Raji (cell line): Measurements from ENCODE around the gene ENGASE.

Experiments used
- POLR2A ChIP-seq: IDR thresholded peaks from 2 replicates; pipeline ENCODE4 v1.6.1; 2011; ENCODE audit warnings: low read depth, low read length, control low read depth; ENCODE audit not compliant: insufficient read depth

The ENGASE gene

DNA sequence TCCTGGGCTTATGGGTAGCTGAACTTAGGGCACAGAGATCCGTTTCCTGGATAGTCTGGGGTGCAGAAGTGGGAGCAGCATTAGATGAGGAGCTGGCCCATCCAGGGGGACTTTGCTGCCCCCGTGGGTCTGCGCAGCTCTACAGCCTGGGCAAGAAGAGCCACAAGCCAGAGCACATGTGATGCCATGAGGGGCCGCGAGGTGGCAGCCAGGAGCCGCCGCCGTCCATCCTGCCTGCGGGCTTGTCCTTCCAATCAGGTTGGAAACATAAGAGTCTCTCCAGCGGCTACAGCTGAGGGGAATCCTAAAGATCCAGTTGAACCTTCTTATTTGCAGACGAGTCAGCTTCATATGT is 28.8 kb upstream of the ENGASE start:
- no peak for TF ChIP-seq POLR2A

DNA sequence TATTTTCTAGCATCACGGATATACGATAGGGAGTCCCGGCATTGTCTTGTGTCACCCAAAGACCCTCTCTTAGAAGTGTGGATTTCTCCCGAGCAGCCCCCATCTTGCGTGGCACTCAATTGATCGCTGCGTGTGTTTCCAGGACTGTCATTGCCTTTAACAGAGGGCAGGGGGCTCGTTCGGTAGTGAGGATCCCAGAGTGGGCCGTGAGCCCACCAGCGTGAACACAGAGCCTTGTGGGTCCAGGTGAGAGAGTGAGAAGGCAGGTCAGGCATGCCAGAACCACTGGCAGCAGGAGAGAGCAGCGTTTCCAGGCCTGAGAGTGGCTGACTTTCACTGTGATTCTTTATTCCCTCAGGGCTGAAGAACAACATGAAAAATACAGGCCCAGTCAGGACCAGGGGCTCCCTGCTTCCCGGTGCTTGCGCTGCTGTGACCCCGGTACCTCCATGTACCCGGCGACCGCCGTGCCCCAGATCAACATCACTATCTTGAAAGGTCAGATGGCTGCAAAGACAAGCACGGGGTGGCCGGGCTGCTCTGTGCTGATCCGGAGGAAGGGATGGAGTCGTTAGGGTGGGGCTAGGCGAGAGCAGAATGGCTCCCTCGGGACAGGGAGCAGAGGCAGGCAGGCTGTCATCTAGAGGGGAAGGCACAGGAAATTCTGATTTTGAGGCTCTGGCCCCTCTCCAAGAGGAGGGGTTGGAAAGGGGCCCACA is 28.3 kb upstream of the ENGASE start:
- no peak for TF ChIP-seq POLR2A

DNA sequence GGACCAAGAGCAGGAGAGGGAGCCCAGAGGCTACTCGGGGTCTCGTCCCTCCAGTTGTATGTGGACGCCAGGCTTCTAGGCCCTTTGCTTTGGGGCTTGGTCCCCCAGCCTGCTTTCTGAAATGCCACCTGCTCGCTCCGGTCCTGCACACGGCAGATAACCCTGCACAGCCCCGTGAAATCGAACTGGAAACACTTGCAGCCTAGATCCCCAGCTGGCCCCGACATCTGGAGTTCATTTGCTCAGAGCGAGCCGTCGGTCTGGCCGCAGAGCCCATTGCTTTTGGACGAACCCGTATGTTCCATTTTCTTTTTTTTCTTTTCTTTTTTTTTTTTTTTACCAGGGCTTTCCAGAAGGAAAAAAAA is 27.7 kb upstream of the ENGASE start:
- no peak for TF ChIP-seq POLR2A

DNA sequence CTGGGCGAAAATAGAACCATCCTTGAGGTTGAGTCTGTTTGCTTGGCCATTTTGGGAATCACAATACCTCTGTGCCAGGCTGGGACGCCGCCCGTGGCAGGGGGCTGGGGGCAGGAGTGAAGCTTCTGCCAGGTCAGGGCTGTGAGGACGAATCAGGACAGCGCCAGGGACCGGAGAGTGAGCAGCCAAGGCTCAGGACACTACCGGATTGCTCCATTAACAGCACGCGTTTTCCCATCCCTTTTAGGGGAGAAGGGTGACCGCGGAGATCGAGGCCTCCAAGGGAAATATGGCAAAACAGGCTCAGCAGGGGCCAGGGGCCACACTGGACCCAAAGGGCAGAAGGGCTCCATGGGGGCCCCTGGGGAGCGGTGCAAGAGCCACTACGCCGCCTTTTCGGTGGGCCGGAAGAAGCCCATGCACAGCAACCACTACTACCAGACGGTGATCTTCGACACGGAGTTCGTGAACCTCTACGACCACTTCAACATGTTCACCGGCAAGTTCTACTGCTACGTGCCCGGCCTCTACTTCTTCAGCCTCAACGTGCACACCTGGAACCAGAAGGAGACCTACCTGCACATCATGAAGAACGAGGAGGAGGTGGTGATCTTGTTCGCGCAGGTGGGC is 27.2 kb upstream of the ENGASE start:
- TF ChIP-seq POLR2A = no peak

DNA sequence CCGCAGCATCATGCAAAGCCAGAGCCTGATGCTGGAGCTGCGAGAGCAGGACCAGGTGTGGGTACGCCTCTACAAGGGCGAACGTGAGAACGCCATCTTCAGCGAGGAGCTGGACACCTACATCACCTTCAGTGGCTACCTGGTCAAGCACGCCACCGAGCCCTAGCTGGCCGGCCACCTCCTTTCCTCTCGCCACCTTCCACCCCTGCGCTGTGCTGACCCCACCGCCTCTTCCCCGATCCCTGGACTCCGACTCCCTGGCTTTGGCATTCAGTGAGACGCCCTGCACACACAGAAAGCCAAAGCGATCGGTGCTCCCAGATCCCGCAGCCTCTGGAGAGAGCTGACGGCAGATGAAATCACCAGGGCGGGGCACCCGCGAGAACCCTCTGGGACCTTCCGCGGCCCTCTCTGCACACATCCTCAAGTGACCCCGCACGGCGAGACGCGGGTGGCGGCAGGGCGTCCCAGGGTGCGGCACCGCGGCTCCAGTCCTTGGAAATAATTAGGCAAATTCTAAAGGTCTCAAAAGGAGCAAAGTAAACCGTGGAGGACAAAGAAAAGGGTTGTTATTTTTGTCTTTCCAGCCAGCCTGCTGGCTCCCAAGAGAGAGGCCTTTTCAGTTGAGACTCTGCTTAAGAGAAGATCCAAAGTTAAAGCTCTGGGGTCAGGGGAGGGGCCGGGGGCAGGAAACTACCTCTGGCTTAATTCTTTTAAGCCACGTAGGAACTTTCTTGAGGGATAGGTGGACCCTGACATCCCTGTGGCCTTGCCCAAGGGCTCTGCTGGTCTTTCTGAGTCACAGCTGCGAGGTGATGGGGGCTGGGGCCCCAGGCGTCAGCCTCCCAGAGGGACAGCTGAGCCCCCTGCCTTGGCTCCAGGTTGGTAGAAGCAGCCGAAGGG is 26.4 kb upstream of the ENGASE start:
- TF ChIP-seq POLR2A = no peak

DNA sequence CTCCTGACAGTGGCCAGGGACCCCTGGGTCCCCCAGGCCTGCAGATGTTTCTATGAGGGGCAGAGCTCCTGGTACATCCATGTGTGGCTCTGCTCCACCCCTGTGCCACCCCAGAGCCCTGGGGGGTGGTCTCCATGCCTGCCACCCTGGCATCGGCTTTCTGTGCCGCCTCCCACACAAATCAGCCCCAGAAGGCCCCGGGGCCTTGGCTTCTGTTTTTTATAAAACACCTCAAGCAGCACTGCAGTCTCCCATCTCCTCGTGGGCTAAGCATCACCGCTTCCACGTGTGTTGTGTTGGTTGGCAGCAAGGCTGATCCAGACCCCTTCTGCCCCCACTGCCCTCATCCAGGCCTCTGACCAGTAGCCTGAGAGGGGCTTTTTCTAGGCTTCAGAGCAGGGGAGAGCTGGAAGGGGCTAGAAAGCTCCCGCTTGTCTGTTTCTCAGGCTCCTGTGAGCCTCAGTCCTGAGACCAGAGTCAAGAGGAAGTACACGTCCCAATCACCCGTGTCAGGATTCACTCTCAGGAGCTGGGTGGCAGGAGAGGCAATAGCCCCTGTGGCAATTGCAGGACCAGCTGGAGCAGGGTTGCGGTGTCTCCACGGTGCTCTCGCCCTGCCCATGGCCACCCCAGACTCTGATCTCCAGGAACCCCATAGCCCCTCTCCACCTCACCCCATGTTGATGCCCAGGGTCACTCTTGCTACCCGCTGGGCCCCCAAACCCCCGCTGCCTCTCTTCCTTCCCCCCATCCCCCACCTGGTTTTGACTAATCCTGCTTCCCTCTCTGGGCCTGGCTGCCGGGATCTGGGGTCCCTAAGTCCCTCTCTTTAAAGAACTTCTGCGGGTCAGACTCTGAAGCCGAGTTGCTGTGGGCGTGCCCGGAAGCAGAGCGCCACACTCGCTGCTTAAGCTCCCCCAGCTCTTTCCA is 25.5 kb upstream of the ENGASE start:
- TF ChIP-seq POLR2A = no peak

DNA sequence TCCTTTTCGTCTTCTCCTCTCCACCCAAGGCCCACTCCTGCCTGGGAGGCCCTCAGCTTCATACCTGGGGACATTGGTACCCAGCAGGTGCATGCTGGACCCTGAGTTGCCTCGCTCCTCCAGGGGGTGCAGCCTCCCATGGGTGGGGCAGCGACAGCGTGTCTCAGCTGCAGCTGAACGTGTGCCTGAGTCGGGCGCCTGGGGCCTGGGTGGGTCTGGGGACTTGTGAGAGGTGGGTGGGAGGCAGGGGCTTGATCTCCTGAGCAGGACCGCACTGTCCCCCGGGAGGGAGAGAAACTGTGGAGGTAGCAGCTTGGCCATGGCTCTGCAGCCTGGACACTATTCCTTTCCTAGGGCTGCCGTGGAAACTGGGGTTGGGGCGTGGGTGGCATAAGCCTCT is 24.8 kb upstream of the ENGASE start:
- no peak for TF ChIP-seq POLR2A

DNA sequence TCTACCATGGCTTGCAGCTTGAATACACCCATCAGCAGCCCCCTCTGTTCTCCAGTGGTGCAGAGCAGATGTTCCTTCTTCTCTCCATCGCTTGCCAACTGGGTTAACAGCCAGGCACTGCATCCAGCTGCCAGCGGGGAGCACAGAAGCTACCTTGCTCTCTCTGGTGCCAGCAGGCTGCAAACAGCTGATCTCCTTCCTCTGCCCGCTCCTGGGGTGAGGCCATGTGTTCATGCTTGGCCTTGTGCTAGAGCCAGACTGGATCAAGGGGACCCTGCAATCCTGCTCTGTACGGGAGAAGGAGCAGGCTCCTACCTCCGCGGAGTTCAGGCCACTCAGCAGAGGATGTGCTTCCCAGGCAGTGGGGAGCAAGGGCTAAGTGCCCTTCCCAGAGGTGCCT is 24.1 kb upstream of the ENGASE start:
- TF ChIP-seq POLR2A = no peak

DNA sequence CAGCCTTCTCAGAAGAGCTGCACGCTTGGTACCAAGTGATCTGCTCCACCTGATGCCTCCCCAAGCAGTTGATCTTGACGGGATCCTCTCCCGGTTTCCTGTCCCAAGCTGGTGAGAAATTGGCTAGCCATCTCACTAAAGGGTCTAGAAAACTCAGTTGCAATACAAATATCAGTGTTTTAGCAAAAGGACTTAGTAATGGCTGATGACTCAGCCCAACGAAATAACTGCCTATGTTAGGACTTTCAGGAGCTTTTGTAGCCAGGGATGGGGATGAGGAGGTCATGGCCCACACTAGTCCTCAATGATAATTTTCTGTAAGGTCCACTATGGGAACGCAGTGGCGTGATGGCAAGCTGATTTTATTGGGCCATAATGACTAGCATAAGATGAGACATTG is 23.3 kb upstream of the ENGASE start:
- no peak for TF ChIP-seq POLR2A

DNA sequence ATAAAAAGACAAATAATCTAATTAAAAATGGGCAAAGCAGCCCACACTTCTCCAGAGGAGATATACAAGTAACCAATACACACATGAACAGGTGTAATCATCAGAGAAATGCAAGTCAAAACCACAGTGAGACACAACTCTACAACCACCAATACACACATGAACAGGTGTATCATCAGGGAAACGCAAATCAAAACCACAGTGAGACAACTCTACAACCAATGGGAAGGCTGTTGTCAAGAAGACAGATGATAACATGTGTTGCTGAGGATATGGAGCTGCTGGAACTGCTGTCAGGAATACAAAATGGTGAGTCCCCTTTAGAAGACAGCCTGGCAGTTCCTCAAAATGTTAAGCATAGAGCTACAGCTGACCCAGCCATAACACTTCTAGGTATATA is 22.5 kb upstream of the ENGASE start:
- no peak for TF ChIP-seq POLR2A

DNA sequence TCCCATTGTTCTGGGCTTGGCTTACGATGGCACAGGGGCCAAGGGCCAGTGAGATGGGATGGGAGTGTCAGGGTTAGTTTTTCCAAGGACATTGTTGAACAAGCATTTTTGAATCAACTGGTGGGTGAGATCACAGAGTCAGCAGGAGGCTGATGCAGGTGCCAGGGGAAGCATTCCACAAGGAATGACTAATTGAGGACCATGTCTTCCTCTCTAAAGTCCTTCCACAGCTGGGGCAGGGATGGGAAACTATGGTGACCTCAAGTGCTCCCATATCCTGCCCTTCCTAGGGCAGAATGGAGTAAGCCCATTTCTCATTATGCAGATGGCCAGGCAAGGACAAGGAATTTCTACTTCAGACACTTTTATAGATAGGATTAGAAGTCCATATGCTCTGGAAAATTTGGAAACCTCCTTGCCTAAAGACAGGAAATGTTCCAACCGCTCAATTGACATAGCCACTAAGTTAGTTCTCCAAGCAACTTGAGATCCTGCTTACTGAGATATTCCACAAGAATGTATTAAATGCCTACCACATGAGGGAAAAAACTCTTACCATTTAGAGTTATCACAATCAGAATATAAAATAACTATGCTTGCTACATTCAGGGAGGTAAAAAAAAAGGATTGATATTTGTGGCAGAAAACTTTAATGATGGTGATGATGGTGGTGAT is 21.2 kb upstream of the ENGASE start:
- TF ChIP-seq POLR2A = no peak

DNA sequence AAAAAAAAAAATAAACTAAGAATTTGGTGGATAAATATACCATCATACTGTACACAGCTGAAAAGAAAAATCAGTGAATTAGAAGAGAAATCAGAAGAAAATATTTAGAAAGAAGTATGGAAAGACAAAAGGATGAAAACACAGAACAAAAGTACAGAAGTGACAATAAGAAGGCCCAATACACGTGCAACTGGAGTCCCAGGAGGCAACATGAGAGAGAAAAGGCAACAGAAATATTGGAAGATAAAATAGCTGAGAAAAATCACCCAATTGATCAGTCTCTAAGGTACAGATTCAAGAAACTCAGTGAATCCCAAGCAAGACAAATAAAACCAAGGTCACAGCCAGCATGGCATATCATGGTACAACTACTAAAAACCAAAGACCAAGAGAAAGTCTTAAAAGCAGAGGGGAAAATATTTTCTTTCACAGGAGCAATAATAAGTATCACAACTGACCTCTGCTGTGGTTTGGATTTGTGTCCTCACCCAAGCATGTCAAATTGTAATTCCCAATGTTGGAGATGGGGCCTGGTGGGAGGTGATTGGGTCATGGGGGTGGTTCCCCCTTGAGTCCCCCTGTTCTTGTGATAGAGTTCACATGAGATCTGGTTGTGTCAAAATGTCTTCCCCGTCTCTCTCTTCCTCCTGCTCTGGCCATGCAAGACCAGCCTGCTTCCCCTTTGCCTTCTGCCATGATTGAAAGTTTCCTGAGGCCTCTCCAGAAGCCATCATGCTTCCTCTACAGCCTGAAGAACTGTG is 20.2 kb upstream of the ENGASE start:
- no peak for TF ChIP-seq POLR2A

DNA sequence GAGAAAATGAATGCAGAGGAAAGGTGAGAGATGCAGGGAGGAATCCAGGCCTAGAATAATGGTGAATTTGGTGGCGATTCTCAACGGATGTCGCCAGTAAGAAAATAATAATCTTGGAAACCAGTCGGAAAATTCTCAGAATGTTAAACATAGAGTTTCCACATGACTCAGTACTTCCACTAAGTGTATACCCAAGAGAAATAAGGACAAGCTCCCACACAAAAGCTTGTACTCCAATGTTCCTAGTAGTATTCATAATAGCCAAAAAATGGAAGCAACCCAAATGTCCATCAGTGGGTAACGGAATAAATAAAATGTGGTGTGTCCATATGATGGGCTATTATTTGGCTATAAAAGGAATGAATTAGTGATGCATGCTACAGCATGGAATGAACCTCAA is 19.4 kb upstream of the ENGASE start:
- TF ChIP-seq POLR2A = no peak
